Activated CD8-positive, alpha-beta T cell treated with anti-CD3 and anti-CD28 coated beads for 36 hours (primary cell): ENCODE results near the gene PHC3. TPM values are rescaled to one million over a fixed set of nuclear protein-coding genes. Genes with fewer than 3 reads are reported as not detected.
"Not testable (repeated sequence)": the region's sequence is repeated elsewhere in the genome, so short reads cannot be mapped to it uniquely, and the experiment has no call there.

ENCODE experiments used
- ATAC-seq: fragments of 200-7000 bp; cut with Tn5 transposase; one replicate; pipeline ENCODE4 v1.10.0; 2021; ENCODE audit warnings: mild to moderate bottlenecking, moderate library complexity
- CTCF ChIA-PET: fragments of 350-600 bp; sonication (Branson Sonifier 250); formaldehyde crosslinking; loops from one replicate; lab custom pipeline; 2021; ENCODE audit warnings: antibody characterized with exemption; lab: Charles Lee
- POLR2A ChIA-PET: fragments of 350-600 bp; sonication (Branson Sonifier 250); formaldehyde crosslinking; loops from one replicate; lab custom pipeline; 2021; ENCODE audit warnings: antibody characterized with exemption; lab: Charles Lee
- DNase-seq: peaks from one replicate; pipeline ENCODE4 v3.0.0-alpha.2; 2020
- H3K27ac Mint-ChIP-seq: one replicate; pipeline ENCODE4 v1.8.0; 2021; ENCODE audit warnings: mild to moderate bottlenecking, mixed read lengths
- H3K27me3 Mint-ChIP-seq: one replicate; pipeline ENCODE4 v1.8.0; 2021; ENCODE audit warnings: mixed read lengths
- H3K36me3 Mint-ChIP-seq: one replicate; pipeline ENCODE4 v1.8.0; 2021; ENCODE audit warnings: low read depth, mixed read lengths
- H3K4me1 Mint-ChIP-seq: one replicate; pipeline ENCODE4 v1.8.0; 2021; ENCODE audit warnings: low read depth, mixed read lengths
- H3K4me3 Mint-ChIP-seq: one replicate; pipeline ENCODE4 v1.8.0; 2021; ENCODE audit warnings: mild to moderate bottlenecking, moderate library complexity, mixed read lengths
- H3K9me3 Mint-ChIP-seq: one replicate; pipeline ENCODE4 v1.8.0; 2021; ENCODE audit warnings: mixed read lengths
- intact Hi-C: fragments of 100-400 bp; cut with micrococcal nuclease; formaldehyde crosslinking; loops from one replicate; pipeline ENCODE4 v1.10.0; 2022
- total RNA-seq, 2 experiments: library from RNA; stranded (reverse); gene quantifications; one replicate each; pipeline ENCODE4 v1.2.3, GENCODE V29; 2021
- TF ChIP-seq, protein P1 (sequence below): fragments of 200-600 bp; IDR thresholded peaks from one replicate; pipeline ENCODE4 v1.8.0; 2022; ENCODE audit warnings: antibody characterized with exemption, mild to moderate bottlenecking

The PHC3 gene
- total RNA-seq, 2 experiments from 2014 or later: 50.1 to 53.0 TPM

DNA sequence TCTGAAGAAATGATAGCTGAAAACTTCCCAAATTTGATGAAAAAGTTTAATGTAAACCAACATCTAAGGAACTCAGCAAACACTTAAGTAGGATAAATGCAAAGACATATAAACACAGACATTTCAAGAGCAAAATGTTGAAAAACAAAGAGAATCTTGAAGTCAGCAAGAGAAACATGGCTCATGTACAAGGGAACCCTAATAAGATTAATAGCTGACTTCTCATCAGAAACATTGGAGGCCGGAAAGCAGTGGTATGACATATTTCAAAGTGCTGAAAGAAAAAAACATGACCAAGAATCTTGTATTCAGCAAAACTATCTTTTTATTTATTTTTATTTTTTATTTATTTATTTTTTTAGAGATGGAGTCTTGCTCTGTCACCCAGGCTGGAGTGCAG, 30.1 kb upstream of the PHC3 start:
- intact Hi-C loops: no loop called here
- H3K9me3 Mint-ChIP-seq: no peaks in the 10 kb centered on the region
- TF ChIP-seq, protein P1, sequence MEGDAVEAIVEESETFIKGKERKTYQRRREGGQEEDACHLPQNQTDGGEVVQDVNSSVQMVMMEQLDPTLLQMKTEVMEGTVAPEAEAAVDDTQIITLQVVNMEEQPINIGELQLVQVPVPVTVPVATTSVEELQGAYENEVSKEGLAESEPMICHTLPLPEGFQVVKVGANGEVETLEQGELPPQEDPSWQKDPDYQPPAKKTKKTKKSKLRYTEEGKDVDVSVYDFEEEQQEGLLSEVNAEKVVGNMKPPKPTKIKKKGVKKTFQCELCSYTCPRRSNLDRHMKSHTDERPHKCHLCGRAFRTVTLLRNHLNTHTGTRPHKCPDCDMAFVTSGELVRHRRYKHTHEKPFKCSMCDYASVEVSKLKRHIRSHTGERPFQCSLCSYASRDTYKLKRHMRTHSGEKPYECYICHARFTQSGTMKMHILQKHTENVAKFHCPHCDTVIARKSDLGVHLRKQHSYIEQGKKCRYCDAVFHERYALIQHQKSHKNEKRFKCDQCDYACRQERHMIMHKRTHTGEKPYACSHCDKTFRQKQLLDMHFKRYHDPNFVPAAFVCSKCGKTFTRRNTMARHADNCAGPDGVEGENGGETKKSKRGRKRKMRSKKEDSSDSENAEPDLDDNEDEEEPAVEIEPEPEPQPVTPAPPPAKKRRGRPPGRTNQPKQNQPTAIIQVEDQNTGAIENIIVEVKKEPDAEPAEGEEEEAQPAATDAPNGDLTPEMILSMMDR: no peak
- no peak for DNase-seq
- no peak overlapping the region for H3K4me3 Mint-ChIP-seq
- H3K36me3 Mint-ChIP-seq: no peaks in the 10 kb centered on the region
- peaks cover 5% of the 10 kb centered on the region for H3K27me3 Mint-ChIP-seq
- ATAC-seq: no peak
- H3K4me1 Mint-ChIP-seq: no peaks in the 10 kb centered on the region
- CTCF ChIA-PET: interaction anchor here (1.0 kb wide), 1 partner anchor 21 kb away, joined by 3 read pairs; no protein-coding TSS in a partner anchor
- POLR2A ChIA-PET: interaction anchor here (0.6 kb wide), 1 partner anchor 10 kb away, joined by 3 read pairs; no protein-coding TSS in a partner anchor
- H3K27ac Mint-ChIP-seq: no peak overlapping the region

DNA sequence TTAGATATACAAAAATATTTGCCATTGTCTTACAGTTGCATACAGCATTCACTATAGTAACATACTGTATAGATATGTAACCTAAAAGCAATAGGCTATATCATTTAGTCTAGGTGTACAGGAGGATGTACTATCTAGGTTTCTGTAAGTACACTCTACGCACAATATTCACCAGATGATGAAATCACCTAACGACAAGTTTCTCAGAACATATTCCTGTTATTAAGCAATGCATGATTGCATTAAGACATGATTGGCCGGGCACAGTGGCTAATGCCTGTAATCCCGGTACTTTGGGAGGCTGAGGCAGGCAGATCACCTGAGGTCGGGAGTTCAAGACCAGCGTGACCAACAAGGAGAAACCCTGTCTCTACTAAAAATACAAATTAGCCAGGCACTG, 26.2 kb upstream of the PHC3 start:
- Mint-ChIP-seq H3K4me1 (no peaks in the 10 kb centered on the region), H3K36me3 (no peaks in the 10 kb centered on the region), H3K27me3 (peaks cover 11% of the 10 kb centered on the region), H3K9me3 (no peaks in the 10 kb centered on the region), H3K4me3 (no peak overlapping the region), H3K27ac (no peak overlapping the region)
- TF ChIP-seq, protein P1: no peak
- ChIA-PET POLR2A (no interaction called here), CTCF (no interaction called here)
- ATAC-seq (no peak), DNase-seq (no peak)
- intact Hi-C loops: no loop called here

DNA sequence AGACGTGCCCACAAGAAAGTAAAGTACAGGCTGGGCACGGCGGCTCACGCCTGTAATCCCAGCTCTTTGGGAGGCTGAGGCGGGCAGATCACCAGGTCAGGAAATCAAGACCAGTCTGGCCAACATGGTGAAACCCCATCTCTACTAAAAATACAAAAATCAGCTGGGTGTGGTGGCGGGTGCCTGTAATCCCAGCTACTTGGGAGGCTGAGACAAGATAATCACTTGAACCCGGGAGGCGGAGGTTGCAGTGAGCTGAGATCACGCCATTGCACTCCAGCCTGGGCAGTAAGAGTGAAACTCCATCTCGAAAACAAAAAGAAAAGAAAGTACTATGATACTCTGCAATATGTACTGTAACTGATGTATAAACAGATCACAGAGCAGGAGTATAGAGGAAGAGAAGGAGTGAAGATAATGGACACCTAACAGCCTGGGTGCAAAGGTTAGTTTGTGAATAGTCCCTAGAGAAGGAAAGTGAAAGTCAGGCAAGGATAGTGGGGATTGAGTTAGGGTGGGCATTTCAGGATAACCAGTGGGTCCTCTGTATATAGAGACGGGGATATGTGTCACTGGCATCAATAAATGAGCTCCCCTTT, 24.7 kb upstream of the PHC3 start:
- H3K27me3 Mint-ChIP-seq: peaks cover 11% of the 10 kb centered on the region
- POLR2A ChIA-PET, ATAC-seq, H3K36me3 Mint-ChIP-seq, H3K4me1 Mint-ChIP-seq, H3K4me3 Mint-ChIP-seq, DNase-seq, intact Hi-C loops, H3K9me3 Mint-ChIP-seq, H3K27ac Mint-ChIP-seq: not testable (repeated sequence)
- CTCF ChIA-PET: interaction anchor here (1.0 kb wide), 1 partner anchor 11 kb away, joined by 3 read pairs; no protein-coding TSS in a partner anchor

DNA sequence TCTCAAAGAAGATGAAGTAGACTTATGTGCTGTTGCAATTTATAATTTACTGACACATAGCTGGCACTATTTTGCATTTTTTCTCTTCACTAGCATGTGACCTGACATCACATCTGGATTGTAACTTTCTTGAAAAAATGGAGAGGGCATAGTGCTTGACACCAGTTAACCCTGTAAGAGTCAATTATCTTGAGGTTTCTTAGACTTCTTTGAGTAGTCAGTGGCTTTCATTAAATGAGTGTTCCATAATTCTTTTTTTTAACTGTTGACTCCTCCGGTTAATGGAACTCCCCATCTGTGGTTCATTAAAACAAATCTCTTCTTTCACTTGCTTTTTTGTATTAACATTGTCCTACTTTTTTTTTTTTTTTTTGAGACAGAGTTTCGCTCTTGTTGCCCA, 23.8 kb upstream of the PHC3 start:
- TF ChIP-seq, protein P1: no peak
- POLR2A ChIA-PET: no interaction called here
- DNase-seq: no peak
- Mint-ChIP-seq H3K4me1 (no peaks in the 10 kb centered on the region), H3K27ac (no peak overlapping the region), H3K9me3 (no peaks in the 10 kb centered on the region), H3K27me3 (peaks cover 14% of the 10 kb centered on the region), H3K36me3 (no peaks in the 10 kb centered on the region), H3K4me3 (no peak overlapping the region)
- intact Hi-C loops: no loop called here
- CTCF ChIA-PET: no interaction called here
- no peak for ATAC-seq

DNA sequence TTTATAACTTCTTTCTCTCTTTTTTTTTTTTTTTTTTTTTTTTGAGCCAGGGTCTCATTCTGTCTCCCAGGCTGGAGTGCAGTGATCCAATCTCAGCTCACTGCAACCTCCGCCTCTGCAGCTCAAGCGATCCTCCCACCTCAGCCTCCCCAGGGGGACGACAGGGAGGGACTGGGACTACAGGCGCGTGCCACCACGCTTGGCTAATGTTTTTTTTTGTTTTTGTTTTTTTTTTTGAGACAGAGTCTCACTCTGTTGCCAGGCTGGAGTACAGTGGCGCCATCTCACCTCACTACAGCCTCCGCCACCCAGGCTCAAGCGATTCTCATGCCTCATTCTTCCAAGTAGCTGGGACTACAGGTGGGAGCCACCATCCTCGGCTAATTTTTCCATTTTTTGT, 23.0 kb upstream of the PHC3 start:
- H3K9me3 Mint-ChIP-seq: no peaks in the 10 kb centered on the region
- peaks cover 4% of the 10 kb centered on the region for H3K4me1 Mint-ChIP-seq
- POLR2A ChIA-PET: no interaction called here
- TF ChIP-seq, protein P1: no peak
- ATAC-seq (no peak), DNase-seq (no peak)
- H3K36me3 Mint-ChIP-seq: no peaks in the 10 kb centered on the region
- H3K27ac Mint-ChIP-seq: no peak overlapping the region
- CTCF ChIA-PET: no interaction called here
- intact Hi-C loops: no loop called here
- peaks cover 14% of the 10 kb centered on the region for H3K27me3 Mint-ChIP-seq
- no peak overlapping the region for H3K4me3 Mint-ChIP-seq
